Neural cell (in vitro differentiated cells): ENCODE results near the gene P2RX3.

ENCODE experiments used
- EP300 ChIP-seq: fragments of 450-650 bp; conservative IDR thresholded peaks from 2 replicates; pipeline ENCODE4 v1.6.1; 2014; ENCODE audit warnings: antibody characterized with exemption, mild to moderate bottlenecking, moderate library complexity; ENCODE audit not compliant: poor library complexity, severe bottlenecking
- EZH2 ChIP-seq: fragments of 200-600, 300-800 bp; shearing (Covaris generic), sonication (generic); IDR thresholded peaks from 2 replicates; pipeline ENCODE4 v1.6.1; 2014; ENCODE audit warnings: antibody characterized with exemption, low read length, borderline replicate concordance, mild to moderate bottlenecking; ENCODE audit not compliant: insufficient read depth, poor library complexity, severe bottlenecking
- MXI1 ChIP-seq: fragments of 450-650 bp; conservative IDR thresholded peaks from 2 replicates; pipeline ENCODE4 v1.6.1; 2014; ENCODE audit warnings: antibody characterized with exemption, mild to moderate bottlenecking; ENCODE audit not compliant: poor library complexity, severe bottlenecking
- POLR2AphosphoS5 ChIP-seq: IDR thresholded peaks from 2 replicates; pipeline ENCODE4 v1.6.1; 2012
- RAD21 ChIP-seq: fragments of 450-650 bp; conservative IDR thresholded peaks from 2 replicates; pipeline ENCODE4 v1.6.1; 2014; ENCODE audit warnings: antibody characterized with exemption, mild to moderate bottlenecking, moderate library complexity
- SMC3 ChIP-seq: fragments of 450-650 bp; conservative IDR thresholded peaks from 2 replicates; pipeline ENCODE4 v1.6.1; 2014; ENCODE audit warnings: antibody characterized with exemption, mild to moderate bottlenecking, moderate library complexity; ENCODE audit not compliant: poor library complexity
- TAF1 ChIP-seq: IDR thresholded peaks from 2 replicates; pipeline ENCODE4 v1.6.1; 2012; ENCODE audit warnings: low read depth
- TF ChIP-seq, protein P1 (sequence below): fragments of 450-650 bp; IDR thresholded peaks from 2 replicates; pipeline ENCODE4 v1.5.1; 2014; ENCODE audit warnings: antibody characterized with exemption, mild to moderate bottlenecking, moderate library complexity; ENCODE audit not compliant: poor library complexity, severe bottlenecking
- TF ChIP-seq, protein P2 (sequence below): IDR thresholded peaks from 2 replicates; pipeline ENCODE4 v1.6.1; 2012; ENCODE audit warnings: borderline replicate concordance

DNA sequence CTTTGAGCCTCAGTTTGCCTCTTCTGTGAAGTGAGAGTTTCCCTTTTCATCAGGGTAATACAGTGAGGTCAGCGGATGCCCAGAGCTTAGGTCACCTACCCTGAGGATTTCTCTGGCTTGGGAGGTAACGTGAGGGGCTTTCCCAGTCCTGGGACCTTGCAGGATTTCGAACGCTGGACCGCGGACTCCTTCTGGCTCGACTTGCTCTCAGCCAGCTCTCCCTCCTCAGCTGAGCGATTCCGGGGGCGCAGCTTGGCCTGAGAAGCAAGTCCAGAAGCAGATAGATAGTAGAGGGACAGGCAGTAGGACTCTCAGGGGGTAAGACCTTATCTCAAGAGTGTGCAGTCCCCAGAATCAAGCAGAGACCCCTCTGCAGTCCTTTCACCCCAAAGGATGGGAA lies 37.4 kb upstream of the P2RX3 start:
- TF ChIP-seq, protein P1, sequence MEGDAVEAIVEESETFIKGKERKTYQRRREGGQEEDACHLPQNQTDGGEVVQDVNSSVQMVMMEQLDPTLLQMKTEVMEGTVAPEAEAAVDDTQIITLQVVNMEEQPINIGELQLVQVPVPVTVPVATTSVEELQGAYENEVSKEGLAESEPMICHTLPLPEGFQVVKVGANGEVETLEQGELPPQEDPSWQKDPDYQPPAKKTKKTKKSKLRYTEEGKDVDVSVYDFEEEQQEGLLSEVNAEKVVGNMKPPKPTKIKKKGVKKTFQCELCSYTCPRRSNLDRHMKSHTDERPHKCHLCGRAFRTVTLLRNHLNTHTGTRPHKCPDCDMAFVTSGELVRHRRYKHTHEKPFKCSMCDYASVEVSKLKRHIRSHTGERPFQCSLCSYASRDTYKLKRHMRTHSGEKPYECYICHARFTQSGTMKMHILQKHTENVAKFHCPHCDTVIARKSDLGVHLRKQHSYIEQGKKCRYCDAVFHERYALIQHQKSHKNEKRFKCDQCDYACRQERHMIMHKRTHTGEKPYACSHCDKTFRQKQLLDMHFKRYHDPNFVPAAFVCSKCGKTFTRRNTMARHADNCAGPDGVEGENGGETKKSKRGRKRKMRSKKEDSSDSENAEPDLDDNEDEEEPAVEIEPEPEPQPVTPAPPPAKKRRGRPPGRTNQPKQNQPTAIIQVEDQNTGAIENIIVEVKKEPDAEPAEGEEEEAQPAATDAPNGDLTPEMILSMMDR = no peak
- TF ChIP-seq, protein P2, sequence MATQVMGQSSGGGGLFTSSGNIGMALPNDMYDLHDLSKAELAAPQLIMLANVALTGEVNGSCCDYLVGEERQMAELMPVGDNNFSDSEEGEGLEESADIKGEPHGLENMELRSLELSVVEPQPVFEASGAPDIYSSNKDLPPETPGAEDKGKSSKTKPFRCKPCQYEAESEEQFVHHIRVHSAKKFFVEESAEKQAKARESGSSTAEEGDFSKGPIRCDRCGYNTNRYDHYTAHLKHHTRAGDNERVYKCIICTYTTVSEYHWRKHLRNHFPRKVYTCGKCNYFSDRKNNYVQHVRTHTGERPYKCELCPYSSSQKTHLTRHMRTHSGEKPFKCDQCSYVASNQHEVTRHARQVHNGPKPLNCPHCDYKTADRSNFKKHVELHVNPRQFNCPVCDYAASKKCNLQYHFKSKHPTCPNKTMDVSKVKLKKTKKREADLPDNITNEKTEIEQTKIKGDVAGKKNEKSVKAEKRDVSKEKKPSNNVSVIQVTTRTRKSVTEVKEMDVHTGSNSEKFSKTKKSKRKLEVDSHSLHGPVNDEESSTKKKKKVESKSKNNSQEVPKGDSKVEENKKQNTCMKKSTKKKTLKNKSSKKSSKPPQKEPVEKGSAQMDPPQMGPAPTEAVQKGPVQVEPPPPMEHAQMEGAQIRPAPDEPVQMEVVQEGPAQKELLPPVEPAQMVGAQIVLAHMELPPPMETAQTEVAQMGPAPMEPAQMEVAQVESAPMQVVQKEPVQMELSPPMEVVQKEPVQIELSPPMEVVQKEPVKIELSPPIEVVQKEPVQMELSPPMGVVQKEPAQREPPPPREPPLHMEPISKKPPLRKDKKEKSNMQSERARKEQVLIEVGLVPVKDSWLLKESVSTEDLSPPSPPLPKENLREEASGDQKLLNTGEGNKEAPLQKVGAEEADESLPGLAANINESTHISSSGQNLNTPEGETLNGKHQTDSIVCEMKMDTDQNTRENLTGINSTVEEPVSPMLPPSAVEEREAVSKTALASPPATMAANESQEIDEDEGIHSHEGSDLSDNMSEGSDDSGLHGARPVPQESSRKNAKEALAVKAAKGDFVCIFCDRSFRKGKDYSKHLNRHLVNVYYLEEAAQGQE = no peak
- no peak for TF ChIP-seq POLR2AphosphoS5
- no peak for TF ChIP-seq EZH2
- TF ChIP-seq TAF1 = no peak
- no peak for TF ChIP-seq EP300
- TF ChIP-seq RAD21 = no peak
- TF ChIP-seq MXI1 = no peak
- TF ChIP-seq SMC3 = no peak
